Islet of Langerhans (tissue), 1 donor: ENCODE data around the gene PHKA2.
"Not testable (repeated sequence)": the region's sequence is repeated elsewhere in the genome, so short reads cannot be mapped to it uniquely, and the experiment has no call there.

ENCODE experiments used
- FAIRE-seq: peaks from one replicate; lab custom pipeline; 2011; peaks lifted over from hg19 to GRCh38; lab: Jason Lieb, UNC

Gene PHKA2

DNA sequence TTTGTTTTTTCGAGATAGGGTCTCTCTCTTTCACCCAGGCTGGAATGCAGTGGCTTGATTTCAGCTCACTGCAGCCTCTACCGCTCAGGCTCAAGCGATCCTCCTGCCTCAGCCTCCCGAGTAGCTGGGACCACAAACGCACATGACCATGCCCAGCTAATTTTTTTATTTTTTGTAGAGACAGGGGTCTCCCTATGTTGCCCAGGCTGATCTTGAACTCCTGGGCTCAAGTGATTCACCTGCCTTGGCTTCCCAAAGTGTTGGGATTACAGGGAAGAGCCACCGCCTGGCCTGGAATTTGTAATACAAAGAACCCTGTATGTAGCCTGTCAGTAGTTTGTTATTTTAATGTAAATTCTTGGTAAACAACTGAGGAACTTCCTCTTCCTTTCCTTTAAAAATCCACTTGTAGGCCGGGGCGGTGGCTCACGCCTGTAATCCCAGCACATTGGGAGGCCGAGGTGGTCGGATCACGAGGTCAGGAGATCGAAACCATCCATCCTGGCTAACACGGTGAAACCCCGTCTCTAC is 119.5 kb downstream of the PHKA2 start:
- no peak for FAIRE-seq

DNA sequence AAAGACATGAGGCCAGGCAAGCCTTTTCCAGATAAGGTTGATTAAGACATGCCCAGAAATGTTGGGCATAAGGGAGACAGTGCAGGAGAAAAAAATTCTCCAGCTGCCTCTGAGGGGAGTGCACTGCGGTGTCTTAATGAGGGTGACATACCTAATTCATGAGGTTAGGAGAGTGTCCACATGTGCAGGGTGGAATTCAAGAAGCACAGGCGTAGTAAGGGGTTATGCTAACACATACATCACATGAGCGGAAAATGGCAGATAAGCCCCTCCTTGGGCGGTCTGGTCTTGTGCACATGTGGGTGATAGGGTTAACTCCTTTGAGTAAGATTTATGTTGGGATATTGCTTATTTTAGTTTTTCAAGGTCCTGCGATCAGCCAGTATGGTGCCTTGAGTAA is 122.4 kb downstream of the PHKA2 start:
- FAIRE-seq = no peak

DNA sequence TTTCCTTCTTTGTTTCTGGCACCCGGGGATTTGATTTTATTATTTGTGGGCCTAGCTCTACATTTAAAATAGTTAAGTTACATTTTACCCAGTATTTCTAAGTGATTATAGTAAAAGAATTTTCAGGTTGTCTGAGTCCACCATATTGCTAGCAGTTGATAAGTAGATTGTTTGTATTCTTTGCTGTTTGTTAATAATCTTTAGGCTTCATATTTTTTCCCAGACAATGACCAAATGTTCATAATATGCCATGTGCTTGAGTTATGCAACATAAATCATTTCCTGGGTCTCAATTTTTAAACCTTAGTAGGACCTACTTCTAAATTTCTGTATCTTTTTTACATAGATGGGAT is 127.3 kb downstream of the PHKA2 start:
- FAIRE-seq = no peak

DNA sequence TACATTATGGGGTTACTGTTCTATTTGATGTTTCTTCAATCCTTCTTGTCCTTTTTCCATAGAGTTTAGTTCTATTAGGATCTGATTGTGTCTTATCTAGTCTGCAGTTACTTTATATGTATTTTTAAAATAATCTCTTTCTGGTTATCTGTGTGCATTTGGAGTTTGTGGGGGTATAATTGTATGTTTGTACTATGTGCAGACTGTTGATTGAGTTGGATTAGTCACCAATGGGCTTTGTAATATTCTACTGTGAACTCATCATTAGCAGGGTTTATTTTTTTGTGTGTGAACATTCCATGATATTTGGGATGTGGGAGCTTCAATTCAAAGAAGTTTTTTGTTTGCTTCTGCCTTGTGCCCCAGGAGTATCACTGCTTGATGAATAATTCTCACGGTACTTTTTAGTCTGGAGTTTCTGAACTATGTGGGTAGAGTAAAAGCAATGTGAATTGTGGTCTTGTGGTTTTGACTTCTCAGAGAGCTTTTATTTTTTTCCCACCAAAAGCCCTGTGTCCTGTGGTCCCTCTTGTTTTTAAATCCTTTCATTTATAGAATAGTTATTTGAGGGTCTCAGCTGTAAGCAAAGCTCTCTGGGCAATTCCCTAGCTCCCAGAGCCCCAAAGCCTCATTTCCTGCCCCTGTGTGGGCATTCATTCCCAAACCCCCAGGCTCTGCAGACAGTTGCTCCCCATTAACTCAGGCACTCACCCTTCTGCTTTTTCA is 127.8 kb downstream of the PHKA2 start:
- FAIRE-seq = no peak

DNA sequence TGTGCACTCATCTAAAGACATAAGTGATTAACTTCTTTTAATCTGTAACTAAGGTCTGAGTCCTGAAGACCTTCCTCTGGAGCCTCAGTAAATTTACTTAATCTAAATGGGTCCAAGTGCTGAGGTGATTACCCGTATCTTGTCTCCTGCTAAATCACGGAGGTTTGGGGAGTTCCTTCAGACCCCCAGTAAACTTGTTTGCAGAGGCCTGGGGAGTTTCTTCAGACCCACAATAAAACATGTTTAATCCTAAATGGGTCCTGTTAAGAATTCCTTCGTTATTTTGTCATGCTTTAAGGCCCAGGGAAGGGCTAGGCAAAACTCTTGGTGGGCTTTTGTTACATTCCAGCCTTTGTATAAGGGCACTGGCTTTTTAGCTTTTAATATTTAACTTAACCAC is 136.0 kb downstream of the PHKA2 start:
- FAIRE-seq = not testable (repeated sequence)
